ENCODE measurements around the gene PLA1A.
"Not testable (repeated sequence)": the region's sequence is repeated elsewhere in the genome, so short reads cannot be mapped to it uniquely, and the experiment has no call there.

PLA1A gene

DNA sequence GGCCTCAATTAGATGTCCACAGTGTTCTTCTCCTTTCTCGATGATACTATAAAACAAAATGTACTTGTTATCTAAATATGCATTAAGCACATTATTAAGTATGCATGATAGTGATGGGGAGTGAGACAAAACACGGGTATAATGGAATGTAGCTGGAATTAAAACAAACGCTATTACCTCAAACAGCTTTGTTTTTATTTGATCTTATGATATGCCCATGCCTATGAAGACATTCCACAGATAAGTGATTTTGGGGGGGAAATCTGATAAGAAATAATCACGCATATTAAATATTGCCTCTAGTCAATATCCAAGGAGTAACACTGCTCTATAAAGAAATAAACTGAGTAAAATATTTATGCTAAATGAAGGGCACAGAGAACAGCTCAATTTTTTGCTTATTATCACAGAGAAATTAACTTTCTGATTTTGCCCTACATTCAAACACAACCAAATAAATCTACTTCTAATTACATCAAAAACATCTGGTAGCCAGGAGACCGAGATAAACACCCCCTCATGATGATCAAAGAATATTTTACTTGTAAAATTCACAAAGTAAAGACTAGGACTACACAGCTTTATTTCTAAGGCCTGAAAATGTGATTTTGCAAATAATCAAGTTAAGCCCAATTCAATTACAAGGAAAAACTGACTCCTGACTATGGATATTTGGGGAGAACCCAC is 77.6 kb downstream of the PLA1A start:
- Histone ChIP-seq H3K4me2 (ENCODE audit: low read length) (peak overlapping the region; percentile 95), H3K9ac (ENCODE audit: low read depth, low read length) (no peak overlapping the region), H3K4me3 (ENCODE audit: low read length) (peak overlapping the region; percentile 72), H3K27me3 (ENCODE audit: control insufficient read depth, insufficient read depth, low read length) (no peaks in the 10 kb centered on the region), H3K4me1 (ENCODE audit: control insufficient read depth, insufficient read depth, low read length) (peaks cover 12% of the 10 kb centered on the region), H3K9me3 (replicated peaks; ENCODE audit: low read length) (no peaks in the 10 kb centered on the region), H3K36me3 (ENCODE audit: insufficient read depth, low read length) (peaks cover 12% of the 10 kb centered on the region)

DNA sequence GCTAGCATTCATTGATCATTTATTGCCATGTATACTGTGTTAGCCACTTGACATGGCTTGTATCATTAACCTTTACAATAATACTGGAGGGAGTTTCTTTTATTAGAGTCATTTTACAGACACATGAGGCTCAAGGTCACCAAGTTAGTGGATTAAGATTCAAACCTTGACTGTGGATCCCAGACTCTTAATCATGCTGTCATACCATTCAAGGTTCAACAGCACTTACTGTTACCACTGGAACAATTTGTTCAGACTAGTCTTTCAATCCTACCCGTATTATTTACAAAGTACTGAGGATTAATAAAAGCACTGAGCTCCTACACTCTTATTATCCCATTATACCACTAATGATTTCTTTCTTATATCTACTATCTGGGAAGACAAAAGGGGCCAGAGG is 78.3 kb downstream of the PLA1A start:
- Histone ChIP-seq H3K4me1 (ENCODE audit: control insufficient read depth, insufficient read depth, low read length) (peaks cover 12% of the 10 kb centered on the region), H3K9me3 (replicated peaks; ENCODE audit: low read length) (no peaks in the 10 kb centered on the region), H3K4me3 (ENCODE audit: low read length) (peak overlapping the region; percentile 72), H3K36me3 (ENCODE audit: insufficient read depth, low read length) (peaks cover 12% of the 10 kb centered on the region), H3K4me2 (ENCODE audit: low read length) (peak overlapping the region; percentile 95), H3K9ac (ENCODE audit: low read depth, low read length) (peak overlapping the region; percentile 85), H3K27me3 (ENCODE audit: control insufficient read depth, insufficient read depth, low read length) (no peaks in the 10 kb centered on the region)

DNA sequence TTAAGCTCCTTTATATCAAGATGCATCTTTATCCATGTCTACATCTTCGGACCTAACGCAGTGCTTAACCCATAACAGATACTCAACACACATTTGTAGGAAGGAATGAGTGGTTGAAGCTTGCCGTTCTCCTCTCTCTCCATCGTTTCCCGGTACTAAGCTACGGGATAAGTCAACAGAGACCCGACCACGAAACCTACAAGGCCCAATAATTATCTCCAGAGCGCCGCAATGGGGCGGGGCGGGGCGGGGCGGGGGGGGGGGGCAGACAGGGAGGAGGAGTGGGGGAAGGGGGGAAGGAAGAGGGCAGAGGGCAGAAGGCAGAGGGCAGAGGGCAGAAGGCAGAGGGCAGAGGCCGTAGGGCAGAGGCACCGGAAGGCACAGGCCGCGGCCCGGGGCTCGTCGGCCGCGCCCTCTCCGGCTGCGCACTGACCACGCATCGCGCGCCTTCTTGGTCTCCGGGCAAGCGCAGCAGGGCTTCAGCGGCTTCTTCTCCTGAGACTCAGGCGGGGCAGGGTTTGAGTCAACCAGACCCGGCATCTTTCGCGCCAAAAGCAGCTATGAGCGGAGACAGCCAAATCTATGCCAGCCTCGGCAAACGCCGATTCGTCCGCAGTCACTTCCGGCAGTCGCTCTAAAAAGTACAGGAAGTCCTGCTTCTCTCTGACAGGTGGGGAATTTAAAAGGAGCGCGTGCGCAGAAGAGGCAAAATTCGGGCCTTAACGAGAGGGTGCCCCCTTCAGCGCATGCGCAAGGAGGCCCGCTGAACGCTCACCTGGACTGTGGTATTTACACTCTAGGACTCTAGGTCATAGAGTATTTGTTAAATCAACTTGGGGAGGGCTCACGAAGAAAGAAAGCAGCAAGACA is 79.3 kb downstream of the PLA1A start, which contains the start of gene COX17:
COX17 (minus strand) TSS at position 636 of the 870 bp plus-strand sequence; CDS start at position 540, 96 bp downstream.
- Histone ChIP-seq H3K9ac (ENCODE audit: low read depth, low read length) (peak within 1 kb of the TSS; percentile 85), H3K4me3 (ENCODE audit: low read length) (peak within 1 kb of the TSS; percentile 72), H3K36me3 (ENCODE audit: insufficient read depth, low read length) (peaks cover 12% of the 10 kb centered on the region), H3K27me3 (ENCODE audit: control insufficient read depth, insufficient read depth, low read length) (no peaks in the 10 kb centered on the region), H3K4me2 (ENCODE audit: low read length) (peak within 1 kb of the TSS; percentile 95), H3K4me1 (ENCODE audit: control insufficient read depth, insufficient read depth, low read length) (peaks cover 12% of the 10 kb centered on the region), H3K9me3 (replicated peaks; ENCODE audit: low read length) (no peaks in the 10 kb centered on the region)

DNA sequence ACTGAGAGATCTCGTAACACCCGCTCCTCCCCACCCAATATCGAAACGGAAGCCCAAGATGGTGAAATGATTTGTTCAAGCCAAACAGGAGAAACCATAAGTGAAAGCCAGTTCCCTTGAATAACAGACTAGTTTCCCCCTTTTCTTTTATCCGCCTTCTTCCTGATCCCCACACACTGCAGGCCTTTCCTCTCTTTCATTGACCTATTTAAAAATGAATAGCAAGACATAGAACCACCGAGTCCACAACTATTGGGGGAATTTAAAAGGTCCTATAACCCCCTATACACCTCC is 79.9 kb downstream of the PLA1A start:
- H3K36me3 ChIP-seq (ENCODE audit: insufficient read depth, low read length) = peaks cover 12% of the 10 kb centered on the region
- H3K9ac ChIP-seq (ENCODE audit: low read depth, low read length) = peak overlapping the region; percentile 75
- peaks cover 12% of the 10 kb centered on the region for H3K4me1 ChIP-seq (ENCODE audit: control insufficient read depth, insufficient read depth, low read length)
- peak overlapping the region; percentile 95 for H3K4me2 ChIP-seq (ENCODE audit: low read length)
- H3K4me3 ChIP-seq (ENCODE audit: low read length) = peak overlapping the region; percentile 72
- no peaks in the 10 kb centered on the region for H3K9me3 ChIP-seq (replicated peaks; ENCODE audit: low read length)
- H3K27me3 ChIP-seq (ENCODE audit: control insufficient read depth, insufficient read depth, low read length) = no peaks in the 10 kb centered on the region

DNA sequence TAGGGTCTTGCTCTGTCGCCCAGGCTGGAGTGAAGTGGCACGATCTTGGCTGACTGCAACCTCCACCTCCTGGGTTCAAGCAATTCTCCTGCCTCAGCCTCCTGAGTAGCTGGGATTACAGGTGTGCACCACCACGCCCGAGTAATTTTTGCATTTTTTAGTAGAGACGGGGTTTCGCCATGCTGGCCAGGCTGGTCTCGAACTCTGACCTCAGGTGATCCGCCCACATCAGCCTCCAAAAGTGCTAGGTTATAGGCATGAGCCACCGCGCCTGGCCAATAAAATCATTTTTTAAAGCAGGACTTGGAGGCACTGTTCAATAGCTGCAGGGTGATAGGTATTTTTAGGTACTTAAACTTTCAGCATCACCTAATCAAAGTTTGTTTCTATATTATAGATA is 80.5 kb downstream of the PLA1A start:
- H3K4me2 ChIP-seq (ENCODE audit: low read length); H3K36me3 ChIP-seq (ENCODE audit: insufficient read depth, low read length); H3K9ac ChIP-seq (ENCODE audit: low read depth, low read length); H3K4me3 ChIP-seq (ENCODE audit: low read length); H3K27me3 ChIP-seq (ENCODE audit: control insufficient read depth, insufficient read depth, low read length); H3K9me3 ChIP-seq (replicated peaks; ENCODE audit: low read length): not testable (repeated sequence)
- H3K4me1 ChIP-seq (ENCODE audit: control insufficient read depth, insufficient read depth, low read length) = peaks cover 12% of the 10 kb centered on the region

All from skeletal muscle satellite cell (primary cell).